RPMI7951 (cell line): ENCODE measurements around the gene SCAMP2. TPM values are rescaled to one million over a fixed set of nuclear protein-coding genes. Genes with fewer than 3 reads are reported as not detected.

Experiments used
- DNase-seq: peaks from one replicate; pipeline ENCODE4 v3.0.0-alpha.2; 2012; ENCODE audit warnings: low read depth
- total RNA-seq: library from RNA; depleted of rRNA; stranded (reverse); fragments of >200 nt; shearing (Covaris generic); gene quantifications from 2 replicates; pipeline ENCODE4 v1.2.3, GENCODE V29; 2014; rRNA removed

The SCAMP2 gene
- total RNA-seq, 1 experiment from 2014 or later = 31.4 TPM

- no peak for DNase-seq
Measured at GRCh38 chr15:74798388-74799254, 74.5 kb downstream of the SCAMP2 start.

GRCh38 chr15:74795966-74796625, 77.1 kb downstream of the SCAMP2 start:
- no peak for DNase-seq

DNA sequence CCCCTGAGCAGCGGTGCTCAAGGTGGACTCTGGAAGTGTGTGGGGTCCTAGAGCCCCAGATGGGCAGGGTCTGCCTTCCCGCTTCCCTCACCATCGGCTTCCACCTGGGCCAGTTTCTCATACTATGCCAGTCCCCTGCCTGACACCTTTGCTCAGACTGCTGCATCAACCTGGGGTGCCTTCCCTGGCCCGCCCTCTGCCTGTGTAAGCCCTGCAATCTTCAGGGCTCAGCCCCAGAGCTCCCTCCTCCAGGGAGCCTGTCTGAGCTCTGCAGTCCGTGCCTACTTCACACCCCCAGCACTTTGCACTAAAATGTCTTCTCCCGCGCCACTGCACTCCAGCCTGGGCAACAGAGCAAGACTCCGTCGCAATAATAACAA, 78.2 kb downstream of the SCAMP2 start:
- no peak for DNase-seq

- DNase-seq = no peak
Measured at GRCh38 chr15:74794248-74794969, 78.8 kb downstream of the SCAMP2 start.

Other genes starting within 250 kb of the SCAMP2 start
- gene EDC3, start 177.3 kb downstream of the SCAMP2 start, total RNA-seq = 7.4 and 10.6 TPM in 2 replicates
- 1.3 and 1.4 TPM in 2 replicates for gene CYP1A1, start 147.8 kb downstream of the SCAMP2 start, total RNA-seq
- not detected in 2 replicates for gene CYP1A2, start 124.5 kb downstream of the SCAMP2 start, total RNA-seq
- gene CSK, start 91.3 kb downstream of the SCAMP2 start, total RNA-seq = 21.4 and 24.6 TPM in 2 replicates
- gene LMAN1L, start 60.5 kb downstream of the SCAMP2 start, total RNA-seq = not detected in 2 replicates
- not detected in 2 replicates for gene CPLX3, start 46.7 kb downstream of the SCAMP2 start, total RNA-seq
- 14.3 and 15.1 TPM in 2 replicates for gene ULK3, start 30.2 kb downstream of the SCAMP2 start, total RNA-seq
- gene MPI, start 16.7 kb upstream of the SCAMP2 start, total RNA-seq = 142 and 162 TPM in 2 replicates
- gene FAM219B, start 33.5 kb upstream of the SCAMP2 start, total RNA-seq = 38.9 and 41.2 TPM in 2 replicates
- gene COX5A, start 64.7 kb upstream of the SCAMP2 start, total RNA-seq = 133 and 184 TPM in 2 replicates
- 9.7 and 14.9 TPM in 2 replicates for gene RPP25, start 83.4 kb upstream of the SCAMP2 start, total RNA-seq
- 4.0 and 4.4 TPM in 2 replicates for gene SCAMP5, start 122.2 kb upstream of the SCAMP2 start, total RNA-seq
- gene PPCDC, start 150.2 kb upstream of the SCAMP2 start, total RNA-seq = 17.9 and 32.4 TPM in 2 replicates